SU-DHL-6 (cell line): ENCODE results near the gene ADAMTS15.

ENCODE experiments used
- CTCF ChIP-seq: fragments of 200-600 bp; sonication (generic); IDR thresholded peaks from one replicate; pipeline ENCODE4 v1.5.1; 2017; ENCODE audit warnings: antibody characterized with exemption, mild to moderate bottlenecking, low read length, moderate library complexity; ENCODE audit not compliant: insufficient read depth, poor library complexity, severe bottlenecking
- EZH2phosphoT487 ChIP-seq: fragments of 200-600 bp; sonication (generic), shearing (Covaris generic); conservative IDR thresholded peaks from 2 replicates; pipeline ENCODE4 v1.6.1; 2018; ENCODE audit warnings: mild to moderate bottlenecking, antibody characterized with exemption, low read length, moderate library complexity, mixed read lengths

GRCh38 chr11:130442737-130443136 is 5.7 kb upstream of the ADAMTS15 start:
- TF ChIP-seq CTCF, result no peak
- no peak for TF ChIP-seq EZH2phosphoT487
